ENCODE results near the gene ANAPC5. TPM values are rescaled to one million over a fixed set of nuclear protein-coding genes. Genes with fewer than 3 reads are reported as not detected.
A peak's percentile ranks its signal among the peaks of the same experiment; 100 is the strongest.
"Not testable (repeated sequence)": the region's sequence is repeated elsewhere in the genome, so short reads cannot be mapped to it uniquely, and the experiment has no call there.

ANAPC5 gene
- polyA plus RNA-seq, 1 donor: 138 TPM

- no peaks in the 10 kb centered on the region for H3K27me3 ChIP-seq (ENCODE audit: control insufficient read depth, insufficient read depth, low read length)
- DNase-seq: no peak
- no peaks in the 10 kb centered on the region for H3K9me3 ChIP-seq (ENCODE audit: control insufficient read depth, low read depth, low read length)
- H3K27ac ChIP-seq (ENCODE audit: low read length): no peak overlapping the region
- whole genome bisulfite sequencing (ENCODE audit: insufficient coverage, low lambda C conversion rate): no CpG with 5 or more reads among the region's 5 CpGs
- no peak overlapping the region for H3K4me3 ChIP-seq (ENCODE audit: low read length)
- H3K36me3 ChIP-seq (ENCODE audit: control insufficient read depth, insufficient read depth, low read length): peaks cover 68% of the 10 kb centered on the region
- no peaks in the 10 kb centered on the region for H3K4me1 ChIP-seq (ENCODE audit: control insufficient read depth, insufficient read depth, low read length)
Measured at GRCh38 chr12:121325922-121326396, 26.3 kb downstream of the ANAPC5 start.

- no peak overlapping the region for H3K27ac ChIP-seq (ENCODE audit: low read length)
- 89% methylated on average over 1 of the region's 3 CpGs for WGBS (ENCODE audit: insufficient coverage, low lambda C conversion rate)
- no peaks in the 10 kb centered on the region for H3K4me1 ChIP-seq (ENCODE audit: control insufficient read depth, insufficient read depth, low read length)
- H3K36me3 ChIP-seq (ENCODE audit: control insufficient read depth, insufficient read depth, low read length): peaks cover 70% of the 10 kb centered on the region
- no peaks in the 10 kb centered on the region for H3K9me3 ChIP-seq (ENCODE audit: control insufficient read depth, low read depth, low read length)
- no peak overlapping the region for H3K4me3 ChIP-seq (ENCODE audit: low read length)
- no peak for DNase-seq
- H3K27me3 ChIP-seq (ENCODE audit: control insufficient read depth, insufficient read depth, low read length): no peaks in the 10 kb centered on the region
Measured at GRCh38 chr12:121323908-121324307, 28.3 kb downstream of the ANAPC5 start.

GRCh38 chr12:121318121-121318520 is 34.1 kb downstream of the ANAPC5 start:
- WGBS (ENCODE audit: insufficient coverage, low lambda C conversion rate): no CpG with 5 or more reads among the region's 11 CpGs
- H3K4me1 ChIP-seq (ENCODE audit: control insufficient read depth, insufficient read depth, low read length): no peaks in the 10 kb centered on the region
- H3K27me3 ChIP-seq (ENCODE audit: control insufficient read depth, insufficient read depth, low read length): no peaks in the 10 kb centered on the region
- no peak for DNase-seq
- H3K9me3 ChIP-seq (ENCODE audit: control insufficient read depth, low read depth, low read length): no peaks in the 10 kb centered on the region
- peaks cover 42% of the 10 kb centered on the region for H3K36me3 ChIP-seq (ENCODE audit: control insufficient read depth, insufficient read depth, low read length)
- H3K27ac ChIP-seq (ENCODE audit: low read length): no peak overlapping the region
- H3K4me3 ChIP-seq (ENCODE audit: low read length): no peak overlapping the region

GRCh38 chr12:121314431-121314830 is 37.8 kb downstream of the ANAPC5 start:
- 60% methylated on average over 1 of the region's 3 CpGs for WGBS (ENCODE audit: insufficient coverage, low lambda C conversion rate)
- Histone ChIP-seq H3K27ac (ENCODE audit: low read length) (no peak overlapping the region), H3K4me3 (ENCODE audit: low read length) (no peak overlapping the region), H3K27me3 (ENCODE audit: control insufficient read depth, insufficient read depth, low read length) (no peaks in the 10 kb centered on the region), H3K36me3 (ENCODE audit: control insufficient read depth, insufficient read depth, low read length) (peaks cover 41% of the 10 kb centered on the region), H3K9me3 (ENCODE audit: control insufficient read depth, low read depth, low read length) (no peaks in the 10 kb centered on the region), H3K4me1 (ENCODE audit: control insufficient read depth, insufficient read depth, low read length) (no peaks in the 10 kb centered on the region)
- no peak for DNase-seq

GRCh38 chr12:121310231-121310630 is 42.0 kb downstream of the ANAPC5 start:
- not testable (repeated sequence) for H3K27ac ChIP-seq (ENCODE audit: low read length); H3K27me3 ChIP-seq (ENCODE audit: control insufficient read depth, insufficient read depth, low read length); H3K4me3 ChIP-seq (ENCODE audit: low read length); H3K4me1 ChIP-seq (ENCODE audit: control insufficient read depth, insufficient read depth, low read length); DNase-seq; H3K9me3 ChIP-seq (ENCODE audit: control insufficient read depth, low read depth, low read length)
- peaks cover 30% of the 10 kb centered on the region for H3K36me3 ChIP-seq (ENCODE audit: control insufficient read depth, insufficient read depth, low read length)
- WGBS (ENCODE audit: insufficient coverage, low lambda C conversion rate): no CpG with 5 or more reads among the region's 1 CpG

GRCh38 chr12:121307397-121307796 is 44.8 kb downstream of the ANAPC5 start:
- not testable (repeated sequence) for H3K4me3 ChIP-seq (ENCODE audit: low read length); H3K4me1 ChIP-seq (ENCODE audit: control insufficient read depth, insufficient read depth, low read length); H3K27ac ChIP-seq (ENCODE audit: low read length); DNase-seq; H3K9me3 ChIP-seq (ENCODE audit: control insufficient read depth, low read depth, low read length); H3K27me3 ChIP-seq (ENCODE audit: control insufficient read depth, insufficient read depth, low read length)
- WGBS (ENCODE audit: insufficient coverage, low lambda C conversion rate): 57% methylated on average over 2 of the region's 8 CpGs
- H3K36me3 ChIP-seq (ENCODE audit: control insufficient read depth, insufficient read depth, low read length): peaks cover 26% of the 10 kb centered on the region

- Histone ChIP-seq H3K36me3 (ENCODE audit: control insufficient read depth, insufficient read depth, low read length) (peaks cover 11% of the 10 kb centered on the region), H3K27ac (ENCODE audit: low read length) (no peak overlapping the region), H3K27me3 (ENCODE audit: control insufficient read depth, insufficient read depth, low read length) (no peaks in the 10 kb centered on the region), H3K9me3 (ENCODE audit: control insufficient read depth, low read depth, low read length) (no peaks in the 10 kb centered on the region), H3K4me3 (ENCODE audit: low read length) (no peak overlapping the region), H3K4me1 (ENCODE audit: control insufficient read depth, insufficient read depth, low read length) (no peaks in the 10 kb centered on the region)
- no peak for DNase-seq
- 100% methylated on average over 1 of the region's 4 CpGs for WGBS (ENCODE audit: insufficient coverage, low lambda C conversion rate)
Measured at GRCh38 chr12:121304306-121304705, 47.9 kb downstream of the ANAPC5 start.

GRCh38 chr12:121301876-121302275 is 50.3 kb downstream of the ANAPC5 start:
- H3K9me3 ChIP-seq (ENCODE audit: control insufficient read depth, low read depth, low read length): no peaks in the 10 kb centered on the region
- peaks cover 3% of the 10 kb centered on the region for H3K4me1 ChIP-seq (ENCODE audit: control insufficient read depth, insufficient read depth, low read length)
- H3K27ac ChIP-seq (ENCODE audit: low read length): no peak overlapping the region
- no peak for DNase-seq
- 83% methylated on average over 1 of the region's 4 CpGs for WGBS (ENCODE audit: insufficient coverage, low lambda C conversion rate)
- H3K4me3 ChIP-seq (ENCODE audit: low read length): no peak overlapping the region
- no peaks in the 10 kb centered on the region for H3K27me3 ChIP-seq (ENCODE audit: control insufficient read depth, insufficient read depth, low read length)
- H3K36me3 ChIP-seq (ENCODE audit: control insufficient read depth, insufficient read depth, low read length): no peaks in the 10 kb centered on the region

- no peaks in the 10 kb centered on the region for H3K36me3 ChIP-seq (ENCODE audit: control insufficient read depth, insufficient read depth, low read length)
- H3K27me3 ChIP-seq (ENCODE audit: control insufficient read depth, insufficient read depth, low read length): no peaks in the 10 kb centered on the region
- no peak overlapping the region for H3K4me3 ChIP-seq (ENCODE audit: low read length)
- H3K4me1 ChIP-seq (ENCODE audit: control insufficient read depth, insufficient read depth, low read length): peaks cover 3% of the 10 kb centered on the region
- no peaks in the 10 kb centered on the region for H3K9me3 ChIP-seq (ENCODE audit: control insufficient read depth, low read depth, low read length)
- H3K27ac ChIP-seq (ENCODE audit: low read length): no peak overlapping the region
- 69% methylated on average over 2 of the region's 4 CpGs for WGBS (ENCODE audit: insufficient coverage, low lambda C conversion rate)
- DNase-seq: peak in 1 of 2 donors; percentile 22
Measured at GRCh38 chr12:121300083-121300819, 52.0 kb downstream of the ANAPC5 start.

GRCh38 chr12:121299662-121300061 is 52.5 kb downstream of the ANAPC5 start:
- no peaks in the 10 kb centered on the region for H3K36me3 ChIP-seq (ENCODE audit: control insufficient read depth, insufficient read depth, low read length)
- H3K27me3 ChIP-seq (ENCODE audit: control insufficient read depth, insufficient read depth, low read length): no peaks in the 10 kb centered on the region
- H3K27ac ChIP-seq (ENCODE audit: low read length): no peak overlapping the region
- peaks cover 3% of the 10 kb centered on the region for H3K4me1 ChIP-seq (ENCODE audit: control insufficient read depth, insufficient read depth, low read length)
- DNase-seq: no peak
- no CpG with 5 or more reads among the region's 4 CpGs for WGBS (ENCODE audit: insufficient coverage, low lambda C conversion rate)
- H3K4me3 ChIP-seq (ENCODE audit: low read length): no peak overlapping the region
- H3K9me3 ChIP-seq (ENCODE audit: control insufficient read depth, low read depth, low read length): no peaks in the 10 kb centered on the region

- H3K4me3 ChIP-seq (ENCODE audit: low read length); H3K4me1 ChIP-seq (ENCODE audit: control insufficient read depth, insufficient read depth, low read length); H3K27ac ChIP-seq (ENCODE audit: low read length); H3K9me3 ChIP-seq (ENCODE audit: control insufficient read depth, low read depth, low read length); DNase-seq; H3K36me3 ChIP-seq (ENCODE audit: control insufficient read depth, insufficient read depth, low read length); H3K27me3 ChIP-seq (ENCODE audit: control insufficient read depth, insufficient read depth, low read length): not testable (repeated sequence)
- WGBS (ENCODE audit: insufficient coverage, low lambda C conversion rate): no CpG with 5 or more reads among the region's 13 CpGs
Measured at GRCh38 chr12:121298411-121298810, 53.8 kb downstream of the ANAPC5 start.

Measured in large intestine (tissue), 3 donors.